H1 (cell line): ENCODE results near the gene ADAMTS6.

Experiments used
- CHD7 ChIP-seq: fragments of 300-600 bp; sonication (generic); IDR thresholded peaks from 2 replicates; pipeline ENCODE4 v1.7.1; 2012; ENCODE audit warnings: low read length, moderate library complexity, mild to moderate bottlenecking, inconsistent platforms; ENCODE audit not compliant: insufficient replicate concordance
- CTCF ChIP-seq, 3 experiments: IDR thresholded peaks; 1 replicate in 2 of 3; 2 replicates in 1 of 3; pipeline versions ENCODE4 v1.5.1 to v1.6.1; 2011; ENCODE audit warnings: low read length in 3 of 3, mild to moderate bottlenecking in 3 of 3, inconsistent platforms in 2 of 3, low read depth in 1 of 3, moderate library complexity in 1 of 3; ENCODE audit not compliant: insufficient read depth in 1 of 3; ENCODE audit errors: control extremely low read depth in 1 of 3
- FOSL1 ChIP-seq: IDR thresholded peaks from 2 replicates; pipeline ENCODE4 v1.6.1; 2011; ENCODE audit warnings: mild to moderate bottlenecking, low read depth, low read length, moderate library complexity; ENCODE audit not compliant: insufficient read depth
- GABPA ChIP-seq: IDR thresholded peaks from 2 replicates; pipeline ENCODE4 v1.6.1; 2011; ENCODE audit warnings: mild to moderate bottlenecking, low read length, moderate library complexity, borderline replicate concordance; ENCODE audit not compliant: insufficient read depth
- KDM1A ChIP-seq: fragments of 200-600, 300-600 bp; sonication (generic); IDR thresholded peaks from 2 replicates; pipeline ENCODE4 v1.7.1; 2016; ENCODE audit warnings: mild to moderate bottlenecking, low read length, borderline replicate concordance
- MAFK ChIP-seq: IDR thresholded peaks from 2 replicates; pipeline ENCODE4 v1.6.1; 2012; ENCODE audit warnings: low read depth, mild to moderate bottlenecking, improper control_type of control experiment, low read length
- POLR2A ChIP-seq, 2 experiments: IDR thresholded peaks; 1 replicate in 1 of 2; 2 replicates in 1 of 2; pipeline ENCODE4 v1.6.1; 2011; ENCODE audit warnings: low read depth in 2 of 2, low read length in 2 of 2, mild to moderate bottlenecking in 2 of 2; ENCODE audit errors: control extremely low read depth in 1 of 2
- POLR2AphosphoS5 ChIP-seq: IDR thresholded peaks from 2 replicates; pipeline ENCODE4 v1.6.1; 2011; ENCODE audit warnings: low read depth, low read length
- SRF ChIP-seq: IDR thresholded peaks from 2 replicates; pipeline ENCODE4 v1.6.1; 2011; ENCODE audit warnings: mild to moderate bottlenecking, low read depth, low read length, moderate library complexity
- YY1 ChIP-seq: IDR thresholded peaks from 2 replicates; pipeline ENCODE4 v1.6.1; 2011; ENCODE audit warnings: low read depth, mild to moderate bottlenecking, low read length
- ZNF274 ChIP-seq: IDR thresholded peaks from 2 replicates; pipeline ENCODE4 v1.7.0; 2012; ENCODE audit warnings: low read length, borderline replicate concordance; ENCODE audit errors: extremely low read depth

- TF ChIP-seq ZNF274 (no peak), YY1 (no peak), CTCF (IDR thresholded peaks at IDR 0.05; ENCODE audit: control extremely low read depth in 1 of 3, insufficient read depth in 1 of 3, low read depth in 1 of 3, low read length in 3 of 3) (no peak), CHD7 (no peak), POLR2AphosphoS5 (no peak), KDM1A (no peak), GABPA (no peak), FOSL1 (no peak), POLR2A (IDR thresholded peaks at IDR 0.05; ENCODE audit: control extremely low read depth in 1 of 2, low read depth in 2 of 2, low read length in 2 of 2) (no peak), SRF (no peak), MAFK (no peak)
Observed at GRCh38 chr5:65191554-65192135, 290.1 kb downstream of the ADAMTS6 start.
